ENCODE measurements around the gene CDKN1A.

The CDKN1A gene

GRCh38 chr6:36665180-36665579 is 13.3 kb upstream of the CDKN1A start:
- TF ChIP-seq EZH2 (optimal IDR thresholded peaks at IDR 0.05; ENCODE audit: low read depth, low read length) = no peak
- no peak for TF ChIP-seq CTCF (IDR thresholded peaks at IDR 0.05; ENCODE audit: low read length)
- no peak for TF ChIP-seq EZH2phosphoT487 (IDR thresholded peaks at IDR 0.05; ENCODE audit: low read length)
- Histone ChIP-seq H3K9me3 (replicated peaks; ENCODE audit: insufficient read depth, low read length) (no peaks in the 10 kb centered on the region), H3K27me3 (replicated peaks; ENCODE audit: insufficient read depth, low read length) (no peaks in the 10 kb centered on the region), H3K4me3 (ENCODE audit: low read length) (no peak overlapping the region), H4K20me1 (ENCODE audit: insufficient read depth, low read length) (no peaks in the 10 kb centered on the region), H3K4me2 (ENCODE audit: low read depth, low read length) (no peak overlapping the region), H3K79me2 (ENCODE audit: low read length) (no peaks in the 10 kb centered on the region), H3F3A (ENCODE audit: insufficient read depth, low read length) (peaks cover 18% of the 10 kb centered on the region), H3K27ac (ENCODE audit: low read length) (no peak overlapping the region), H3K36me3 (replicated peaks; ENCODE audit: insufficient read depth, low read length) (no peaks in the 10 kb centered on the region), H2AFZ (ENCODE audit: low read length) (no peak overlapping the region), H3K9ac (ENCODE audit: low read length) (no peak overlapping the region), H3K4me1 (ENCODE audit: low read length) (peaks cover 36% of the 10 kb centered on the region), H3K9me2 (replicated peaks; ENCODE audit: insufficient read depth, low read length) (no peaks in the 10 kb centered on the region)
- no peak for DNase-seq

GRCh38 chr6:36666287-36666686 is 12.2 kb upstream of the CDKN1A start:
- H3K27ac ChIP-seq (ENCODE audit: low read length) = no peak overlapping the region
- H4K20me1 ChIP-seq (ENCODE audit: insufficient read depth, low read length) = no peaks in the 10 kb centered on the region
- TF ChIP-seq CTCF (IDR thresholded peaks at IDR 0.05; ENCODE audit: low read length) = no peak
- no peak for TF ChIP-seq EZH2 (optimal IDR thresholded peaks at IDR 0.05; ENCODE audit: low read depth, low read length)
- TF ChIP-seq EZH2phosphoT487 (IDR thresholded peaks at IDR 0.05; ENCODE audit: low read length) = no peak
- no peaks in the 10 kb centered on the region for H3K27me3 ChIP-seq (replicated peaks; ENCODE audit: insufficient read depth, low read length)
- no peak for DNase-seq
- H3K4me2 ChIP-seq (ENCODE audit: low read depth, low read length) = no peak overlapping the region
- no peak overlapping the region for H3K4me3 ChIP-seq (ENCODE audit: low read length)
- H2AFZ ChIP-seq (ENCODE audit: low read length) = no peak overlapping the region
- no peaks in the 10 kb centered on the region for H3K36me3 ChIP-seq (replicated peaks; ENCODE audit: insufficient read depth, low read length)
- H3K9ac ChIP-seq (ENCODE audit: low read length) = no peak overlapping the region
- no peaks in the 10 kb centered on the region for H3K9me3 ChIP-seq (replicated peaks; ENCODE audit: insufficient read depth, low read length)
- no peaks in the 10 kb centered on the region for H3K9me2 ChIP-seq (replicated peaks; ENCODE audit: insufficient read depth, low read length)
- peaks cover 18% of the 10 kb centered on the region for H3F3A ChIP-seq (ENCODE audit: insufficient read depth, low read length)
- peaks cover 36% of the 10 kb centered on the region for H3K4me1 ChIP-seq (ENCODE audit: low read length)
- H3K79me2 ChIP-seq (ENCODE audit: low read length) = no peaks in the 10 kb centered on the region

- Histone ChIP-seq H3F3A (ENCODE audit: insufficient read depth, low read length) (peaks cover 18% of the 10 kb centered on the region), H3K79me2 (ENCODE audit: low read length) (no peaks in the 10 kb centered on the region), H2AFZ (ENCODE audit: low read length) (peak overlapping the region; percentile 72), H3K36me3 (replicated peaks; ENCODE audit: insufficient read depth, low read length) (no peaks in the 10 kb centered on the region), H3K4me3 (ENCODE audit: low read length) (no peak overlapping the region), H3K4me2 (ENCODE audit: low read depth, low read length) (peak overlapping the region; percentile 57; the same call in 1 of the 2 replicates), H3K9me2 (replicated peaks; ENCODE audit: insufficient read depth, low read length) (no peaks in the 10 kb centered on the region), H3K4me1 (ENCODE audit: low read length) (peaks cover 29% of the 10 kb centered on the region), H3K9me3 (replicated peaks; ENCODE audit: insufficient read depth, low read length) (no peaks in the 10 kb centered on the region), H3K9ac (ENCODE audit: low read length) (no peak overlapping the region; the same call in 1 of the 2 replicates), H4K20me1 (ENCODE audit: insufficient read depth, low read length) (no peaks in the 10 kb centered on the region), H3K27me3 (replicated peaks; ENCODE audit: insufficient read depth, low read length) (no peaks in the 10 kb centered on the region), H3K27ac (ENCODE audit: low read length) (peak overlapping the region; percentile 29; the same call in 1 of the 2 replicates)
- TF ChIP-seq EZH2phosphoT487 (IDR thresholded peaks at IDR 0.05; ENCODE audit: low read length) = no peak
- no peak for TF ChIP-seq CTCF (IDR thresholded peaks at IDR 0.05; ENCODE audit: low read length)
- no peak for TF ChIP-seq EZH2 (optimal IDR thresholded peaks at IDR 0.05; ENCODE audit: low read depth, low read length)
- DNase-seq = no peak
Observed at GRCh38 chr6:36666826-36667591, 11.5 kb upstream of the CDKN1A start.

Measured in MM.1S (cell line).